ENCODE data around the gene PIANP.

Gene PIANP

DNA sequence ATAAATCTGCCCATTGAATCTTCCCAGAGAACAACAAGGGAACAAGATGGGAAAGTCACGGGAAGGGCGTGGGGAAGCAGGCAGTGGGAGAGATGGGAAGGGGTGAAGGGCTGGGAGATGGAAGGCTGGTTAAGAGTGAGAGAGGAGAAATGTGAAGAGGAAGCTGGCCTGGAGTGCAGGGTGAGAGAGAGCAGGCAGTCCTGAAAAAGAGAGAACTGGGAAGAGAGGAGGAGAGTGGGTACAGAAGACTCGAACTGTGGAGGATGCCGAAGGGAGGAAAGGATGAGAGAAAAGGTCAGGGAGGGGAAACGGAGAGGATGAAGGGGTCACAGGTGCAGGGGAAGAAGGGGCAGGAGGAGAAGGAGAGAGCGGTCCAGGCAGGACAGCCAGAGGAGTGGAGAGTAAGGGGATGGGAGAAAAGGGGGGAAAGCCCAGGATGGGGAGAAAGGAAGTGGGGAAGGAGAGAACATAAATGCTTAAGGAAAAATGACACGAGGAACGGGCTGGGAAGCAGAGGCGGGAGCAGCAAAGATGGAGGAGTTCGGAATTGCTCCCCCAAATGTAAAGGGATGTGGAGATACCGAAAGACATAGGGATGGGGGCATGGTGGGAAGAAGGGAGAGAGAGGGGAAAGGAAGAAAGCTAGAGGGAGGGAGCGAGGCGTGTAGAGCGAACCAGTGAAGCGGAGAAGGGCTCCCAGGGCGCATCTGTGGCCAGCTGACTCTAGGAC lies 1.2 kb downstream of the PIANP start:
- no peak overlapping the region for H3K27ac ChIP-seq
- H3K36me3 ChIP-seq (ENCODE audit: insufficient read depth, low read length), result no peaks in the 10 kb centered on the region
- DNase-seq (ENCODE audit: low read depth, low spot score), result no peak
- H3K9ac ChIP-seq (ENCODE audit: insufficient read length), result no peak overlapping the region
- no peaks in the 10 kb centered on the region for H3K9me3 ChIP-seq (ENCODE audit: low read depth, low read length)
- TF ChIP-seq FOXP2 (optimal IDR thresholded peaks at IDR 0.05; ENCODE audit: control extremely low read depth, extremely low read length, insufficient read depth) (no peak), POLR2AphosphoS5 (IDR thresholded peaks at IDR 0.05; ENCODE audit: borderline replicate concordance, low read depth, low read length) (no peak), EZH2 (IDR thresholded peaks at IDR 0.05) (no peak)
- H3K4me3 ChIP-seq, result peak overlapping the region; percentile 80

DNA sequence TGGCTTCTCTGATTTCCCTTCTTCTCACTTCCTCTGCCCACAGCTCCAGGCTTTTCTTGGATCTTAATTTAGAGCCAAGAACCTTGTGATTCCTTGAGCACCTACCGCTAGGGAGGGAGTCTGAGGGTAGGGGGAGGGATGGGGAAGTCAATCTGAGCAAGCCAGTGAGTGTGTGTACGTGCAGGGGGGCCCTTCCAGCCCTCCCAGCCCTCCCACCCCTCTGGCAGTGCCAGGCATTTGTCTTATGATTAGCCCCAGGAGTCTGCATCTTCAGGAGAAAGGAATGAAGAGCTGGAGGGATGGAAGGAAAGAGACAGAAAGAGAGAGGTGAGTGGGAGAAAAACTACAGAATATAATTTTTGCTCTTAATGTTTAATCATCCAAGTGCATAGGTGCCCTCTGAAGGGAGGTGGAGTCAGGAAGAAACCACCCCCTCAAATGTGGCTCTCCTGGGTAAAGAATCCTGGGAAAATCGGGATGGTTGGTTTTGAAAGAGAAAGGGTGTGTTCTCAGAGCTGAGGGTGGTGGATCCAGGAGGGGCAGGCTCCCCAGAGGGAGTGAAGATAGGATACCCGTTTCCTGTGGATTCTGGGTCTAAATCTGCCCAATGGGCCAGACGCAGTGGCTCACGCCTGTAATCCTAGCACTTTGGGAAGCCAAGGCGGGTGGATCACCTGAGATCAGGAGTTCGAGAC lies 2.1 kb downstream of the PIANP start:
- Histone ChIP-seq H3K36me3 (ENCODE audit: insufficient read depth, low read length) (no peaks in the 10 kb centered on the region), H3K27ac (no peak overlapping the region), H3K9me3 (ENCODE audit: low read depth, low read length) (no peaks in the 10 kb centered on the region), H3K4me3 (no peak overlapping the region), H3K9ac (ENCODE audit: insufficient read length) (no peak overlapping the region)
- TF ChIP-seq EZH2 (IDR thresholded peaks at IDR 0.05) (no peak), POLR2AphosphoS5 (IDR thresholded peaks at IDR 0.05; ENCODE audit: borderline replicate concordance, low read depth, low read length) (no peak), FOXP2 (optimal IDR thresholded peaks at IDR 0.05; ENCODE audit: control extremely low read depth, extremely low read length, insufficient read depth) (no peak)
- no peak for DNase-seq (ENCODE audit: low read depth, low spot score)

DNA sequence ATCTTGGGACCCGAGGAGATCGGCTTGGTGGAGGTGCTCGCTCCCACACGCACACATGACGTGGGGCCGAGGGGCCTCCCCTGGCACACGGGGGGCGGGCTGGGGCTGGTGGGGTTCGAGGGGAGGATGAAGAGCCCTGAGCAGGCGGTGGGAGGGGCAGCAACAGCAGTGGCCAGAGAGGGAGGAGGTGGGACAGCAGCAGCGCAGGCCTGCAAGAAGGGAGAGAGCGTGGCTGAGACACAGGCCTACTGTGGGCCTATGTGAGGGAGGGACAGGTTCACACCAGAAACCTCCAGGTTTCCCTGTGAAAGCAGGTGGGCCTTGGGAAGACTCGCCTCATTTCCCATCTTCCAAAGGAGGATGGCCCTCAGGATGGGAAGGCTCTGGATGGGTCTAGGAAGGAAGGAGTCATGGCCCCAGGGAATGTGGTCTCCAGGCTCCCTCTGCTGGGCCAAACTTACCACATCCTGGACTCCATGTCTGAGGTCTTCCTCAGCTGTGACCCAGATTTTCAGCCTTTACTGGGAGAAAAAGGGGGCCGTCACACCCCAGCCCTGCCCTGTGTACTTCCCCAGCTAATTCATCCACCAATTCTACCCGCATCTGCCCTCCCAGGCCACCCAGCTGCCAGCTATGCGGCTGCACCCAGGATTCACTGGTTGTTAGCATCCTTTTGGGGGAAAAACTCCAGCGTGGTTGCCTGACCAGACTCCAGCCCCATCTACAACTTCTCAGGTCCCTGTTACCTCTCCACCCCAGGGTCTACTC lies 2.8 kb downstream of the PIANP start:
- Histone ChIP-seq H3K27ac (no peak overlapping the region), H3K9ac (ENCODE audit: insufficient read length) (no peak overlapping the region), H3K9me3 (ENCODE audit: low read depth, low read length) (no peaks in the 10 kb centered on the region), H3K4me3 (no peak overlapping the region), H3K36me3 (ENCODE audit: insufficient read depth, low read length) (no peaks in the 10 kb centered on the region)
- no peak for DNase-seq (ENCODE audit: low read depth, low spot score)
- TF ChIP-seq FOXP2 (optimal IDR thresholded peaks at IDR 0.05; ENCODE audit: control extremely low read depth, extremely low read length, insufficient read depth) (no peak), EZH2 (IDR thresholded peaks at IDR 0.05) (no peak), POLR2AphosphoS5 (IDR thresholded peaks at IDR 0.05; ENCODE audit: borderline replicate concordance, low read depth, low read length) (no peak)

DNA sequence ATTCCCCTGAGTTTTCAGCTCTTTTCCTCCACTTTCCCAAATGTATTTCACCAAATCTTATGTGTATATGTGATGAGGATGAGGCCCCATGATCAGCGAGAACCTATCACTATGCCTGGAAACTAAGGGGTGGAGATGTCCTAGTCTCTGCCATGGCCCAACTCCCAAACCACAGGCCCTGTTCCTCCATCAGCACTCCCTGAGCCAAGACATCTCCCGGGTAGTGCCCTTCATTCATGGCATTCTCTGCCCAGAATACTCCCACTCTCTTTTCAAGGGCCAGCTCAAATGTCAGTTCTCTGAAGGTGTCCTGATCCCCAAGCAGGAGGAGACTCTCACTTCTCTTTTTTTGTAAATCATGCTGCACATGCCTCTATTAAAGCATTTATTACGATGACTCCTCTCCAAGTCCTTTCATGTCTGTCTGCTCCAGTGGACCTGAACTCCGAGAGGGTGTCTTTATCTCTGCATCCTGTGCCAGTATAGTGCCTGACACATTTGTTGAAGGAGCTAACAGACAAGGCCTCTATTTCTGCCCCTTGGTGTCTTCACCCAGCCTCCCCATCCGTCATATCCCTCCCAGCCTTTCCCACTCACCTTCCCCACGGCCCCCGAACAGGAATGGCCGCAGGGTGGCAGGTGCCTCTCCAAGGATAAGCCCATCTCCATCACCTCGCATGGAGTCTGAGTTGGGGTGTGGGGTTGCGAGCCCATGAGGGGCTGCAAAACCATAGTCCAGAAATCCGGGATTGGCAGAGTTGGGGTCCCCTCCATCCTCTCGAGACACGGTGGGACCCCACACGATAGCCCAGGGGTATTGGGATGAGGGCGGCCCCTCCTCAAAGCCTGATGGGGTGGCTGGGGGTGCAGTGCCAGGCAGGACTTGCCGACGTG lies 3.7 kb downstream of the PIANP start:
- no peak for TF ChIP-seq FOXP2 (optimal IDR thresholded peaks at IDR 0.05; ENCODE audit: control extremely low read depth, extremely low read length, insufficient read depth)
- TF ChIP-seq POLR2AphosphoS5 (IDR thresholded peaks at IDR 0.05; ENCODE audit: borderline replicate concordance, low read depth, low read length), result no peak
- TF ChIP-seq EZH2 (IDR thresholded peaks at IDR 0.05), result no peak
- Histone ChIP-seq H3K4me3 (no peak overlapping the region), H3K36me3 (ENCODE audit: insufficient read depth, low read length) (no peaks in the 10 kb centered on the region), H3K27ac (no peak overlapping the region), H3K9ac (ENCODE audit: insufficient read length) (no peak overlapping the region), H3K9me3 (ENCODE audit: low read depth, low read length) (no peaks in the 10 kb centered on the region)
- DNase-seq (ENCODE audit: low read depth, low spot score), result no peak

DNA sequence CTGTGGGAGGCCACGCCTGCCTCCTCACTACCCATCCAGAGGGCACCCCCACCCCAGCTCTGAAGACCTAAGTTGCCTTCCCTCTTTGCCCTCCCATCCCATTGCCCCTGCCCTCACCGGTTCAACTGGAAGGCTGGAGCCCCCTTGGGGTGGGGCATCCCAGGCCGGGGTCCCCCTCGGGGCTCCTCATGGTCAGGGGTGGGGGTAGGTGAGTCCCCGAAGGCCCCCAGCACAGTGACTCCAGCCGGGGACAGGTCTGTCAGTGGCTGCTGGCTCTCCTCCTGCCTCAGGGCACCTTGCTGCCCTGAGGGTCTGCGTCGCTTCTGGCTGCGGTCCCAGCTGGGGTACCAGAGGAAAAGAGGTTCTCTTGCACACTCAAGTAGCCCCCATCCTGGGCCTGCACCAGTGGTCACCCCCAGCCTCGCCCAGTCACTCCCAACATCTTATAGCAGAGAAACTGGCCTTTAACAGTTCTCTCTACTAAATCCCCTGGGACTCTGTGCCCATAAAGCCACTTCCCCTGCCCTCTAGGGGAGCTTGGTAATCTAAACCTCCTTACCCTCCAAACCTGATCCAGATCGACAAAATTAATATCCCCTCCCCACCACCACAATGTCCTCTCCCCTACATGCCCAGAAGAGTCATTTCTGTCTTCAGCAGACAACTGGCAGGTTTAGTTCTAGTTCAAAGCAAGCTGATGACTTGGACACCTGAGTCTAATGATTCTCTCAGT lies 5.1 kb downstream of the PIANP start:
- no peak for DNase-seq (ENCODE audit: low read depth, low spot score)
- no peaks in the 10 kb centered on the region for H3K9me3 ChIP-seq (ENCODE audit: low read depth, low read length)
- TF ChIP-seq POLR2AphosphoS5 (IDR thresholded peaks at IDR 0.05; ENCODE audit: borderline replicate concordance, low read depth, low read length) (no peak), EZH2 (IDR thresholded peaks at IDR 0.05) (no peak), FOXP2 (optimal IDR thresholded peaks at IDR 0.05; ENCODE audit: control extremely low read depth, extremely low read length, insufficient read depth) (no peak)
- no peak overlapping the region for H3K27ac ChIP-seq
- H3K9ac ChIP-seq (ENCODE audit: insufficient read length), result no peak overlapping the region
- H3K36me3 ChIP-seq (ENCODE audit: insufficient read depth, low read length), result no peaks in the 10 kb centered on the region
- H3K4me3 ChIP-seq, result no peak overlapping the region

DNA sequence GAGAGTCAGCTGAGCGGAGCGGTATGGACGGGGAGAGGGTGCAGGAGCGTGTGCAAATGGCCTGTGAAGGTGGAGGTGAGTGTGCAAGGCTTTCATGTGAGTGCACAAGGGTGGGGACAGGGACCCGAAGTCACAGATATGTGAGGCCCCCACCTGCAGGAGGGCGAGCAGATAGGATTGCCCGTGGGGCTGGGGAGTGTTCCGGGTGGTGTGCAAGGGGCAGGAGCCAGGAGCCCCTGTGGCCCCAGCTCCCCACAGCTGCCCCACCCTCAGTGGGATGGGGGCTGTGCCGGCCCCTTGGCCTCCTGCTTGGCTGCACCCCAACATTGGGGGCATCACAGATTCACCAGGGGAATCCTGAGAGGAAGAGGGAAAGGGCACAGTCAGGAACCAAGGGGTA lies 5.9 kb downstream of the PIANP start:
- Histone ChIP-seq H3K9me3 (ENCODE audit: low read depth, low read length) (no peaks in the 10 kb centered on the region), H3K27ac (no peak overlapping the region), H3K9ac (ENCODE audit: insufficient read length) (no peak overlapping the region), H3K36me3 (ENCODE audit: insufficient read depth, low read length) (no peaks in the 10 kb centered on the region), H3K4me3 (no peak overlapping the region)
- no peak for TF ChIP-seq EZH2 (IDR thresholded peaks at IDR 0.05)
- TF ChIP-seq FOXP2 (optimal IDR thresholded peaks at IDR 0.05; ENCODE audit: control extremely low read depth, extremely low read length, insufficient read depth), result no peak
- TF ChIP-seq POLR2AphosphoS5 (IDR thresholded peaks at IDR 0.05; ENCODE audit: borderline replicate concordance, low read depth, low read length), result no peak
- DNase-seq (ENCODE audit: low read depth, low spot score), result no peak

DNA sequence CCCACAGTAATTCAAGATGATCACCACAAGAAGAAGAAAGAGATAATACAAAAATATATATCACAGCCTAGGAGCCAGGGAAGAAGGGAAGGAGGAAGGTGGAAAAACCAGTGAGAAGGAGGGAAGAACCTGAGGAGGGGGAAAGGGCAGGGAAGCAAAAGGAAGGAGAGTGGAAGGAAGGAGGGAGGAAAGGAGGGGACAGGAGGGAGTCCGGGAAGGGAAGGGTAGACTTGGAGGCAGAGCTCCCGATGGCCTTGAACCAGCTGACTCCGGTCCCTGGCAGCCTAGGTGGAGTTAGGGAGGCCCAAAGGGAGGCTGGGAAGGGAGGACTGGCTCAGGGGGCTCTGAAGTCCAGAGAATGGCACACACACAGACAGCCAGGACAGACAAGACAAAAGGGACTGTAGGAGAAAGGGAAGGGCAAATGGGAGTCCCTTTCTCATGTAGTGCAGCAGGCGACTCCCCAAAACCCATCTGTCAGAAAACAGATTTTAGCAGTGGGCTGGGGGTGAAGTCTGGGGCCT lies 6.7 kb downstream of the PIANP start:
- no peak for TF ChIP-seq EZH2 (IDR thresholded peaks at IDR 0.05)
- TF ChIP-seq POLR2AphosphoS5 (IDR thresholded peaks at IDR 0.05; ENCODE audit: borderline replicate concordance, low read depth, low read length), result no peak
- TF ChIP-seq FOXP2 (optimal IDR thresholded peaks at IDR 0.05; ENCODE audit: control extremely low read depth, extremely low read length, insufficient read depth), result no peak

More for the DNA sequence above, 6.7 kb downstream of the PIANP start:
- no peak for DNase-seq (ENCODE audit: low read depth, low spot score)
- no peak overlapping the region for H3K4me3 ChIP-seq
- H3K27ac ChIP-seq, result no peak overlapping the region
- H3K9ac ChIP-seq (ENCODE audit: insufficient read length), result no peak overlapping the region
- H3K9me3 ChIP-seq (ENCODE audit: low read depth, low read length), result no peaks in the 10 kb centered on the region
- H3K36me3 ChIP-seq (ENCODE audit: insufficient read depth, low read length), result no peaks in the 10 kb centered on the region

All from SK-N-MC (cell line).